T follicular helper cell (primary cell): Measurements from ENCODE around the gene CWC22.
"Not testable (repeated sequence)": the region's sequence is repeated elsewhere in the genome, so short reads cannot be mapped to it uniquely, and the experiment has no call there.

Experiments used
- DNase-seq: peaks from one replicate; pipeline ENCODE4 v3.0.0-alpha.2; 2020; ENCODE audit warnings: low read depth
- total RNA-seq, 2 experiments: gene quantifications; one replicate each; lab custom pipeline; 2026; lab: John Stamatoyannopoulos, UW

CWC22 gene
- total RNA-seq: 70.4 to 86.4 reads per million in 2 experiments

- peak; percentile 82 for DNase-seq
Measured at GRCh38 chr2:180006781-180007579, at the start of gene CWC22. Gene CWC22 (minus strand): TSS chr2:180007297. CDS start chr2:179993341, 13,956 bp downstream.

DNA sequence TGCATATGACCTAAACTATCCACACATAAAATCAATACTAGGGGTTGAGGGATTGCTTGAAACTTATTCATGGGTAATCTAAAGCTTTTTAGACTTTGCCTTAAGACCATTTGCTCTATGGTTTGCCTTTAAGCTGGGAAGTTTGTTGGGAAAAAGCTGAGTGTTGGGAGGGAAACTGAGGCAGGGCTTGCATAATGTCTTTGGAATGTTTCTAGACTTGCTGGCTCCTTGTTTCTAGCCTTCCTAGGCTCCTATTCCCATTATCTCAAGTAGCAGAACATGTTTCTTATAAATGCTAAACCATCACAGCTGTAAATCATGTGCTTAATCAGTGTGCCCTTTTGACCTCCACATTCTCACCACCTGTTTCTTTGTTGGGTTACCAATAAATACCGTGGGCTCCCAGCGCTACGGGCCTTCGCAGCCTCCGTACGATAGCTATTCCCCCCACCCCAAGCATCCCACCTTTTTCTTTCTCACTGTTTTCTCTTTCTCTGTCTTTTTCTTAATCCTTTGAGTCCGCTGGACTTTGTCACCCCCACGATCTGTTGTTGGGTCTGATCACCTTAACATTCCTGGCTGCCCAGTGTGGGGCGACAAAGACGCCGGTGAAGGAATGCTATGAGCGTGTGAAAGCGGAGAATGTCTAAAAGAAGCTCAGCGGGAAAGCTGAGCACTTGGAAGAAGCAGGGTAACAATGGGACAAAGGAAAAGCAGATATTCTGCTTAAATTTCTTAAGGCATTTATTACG, 49.4 kb upstream of the CWC22 start:
- DNase-seq: no peak

- not testable (repeated sequence) for DNase-seq
Measured at GRCh38 chr2:180054576-180054975, 47.5 kb upstream of the CWC22 start.

DNA sequence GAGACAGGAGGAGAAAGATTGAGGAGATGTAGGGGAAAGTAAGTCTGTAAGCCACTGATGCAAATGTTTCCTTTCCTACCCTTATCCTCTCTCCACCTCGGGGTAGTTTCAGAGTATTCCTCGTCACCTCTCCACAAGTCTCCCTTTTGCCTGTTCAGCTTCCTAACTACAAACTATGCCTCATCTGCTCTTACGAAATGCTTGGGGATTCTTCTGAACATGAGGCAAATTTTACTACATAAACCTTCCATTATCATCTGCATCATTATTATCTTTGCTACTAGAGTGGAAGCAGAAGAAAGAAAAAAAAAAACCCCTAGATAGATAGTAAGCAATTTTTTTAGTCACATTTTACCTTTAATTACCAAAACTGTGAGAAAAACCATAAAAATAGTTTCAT, 43.1 kb upstream of the CWC22 start:
- DNase-seq: no peak

DNA sequence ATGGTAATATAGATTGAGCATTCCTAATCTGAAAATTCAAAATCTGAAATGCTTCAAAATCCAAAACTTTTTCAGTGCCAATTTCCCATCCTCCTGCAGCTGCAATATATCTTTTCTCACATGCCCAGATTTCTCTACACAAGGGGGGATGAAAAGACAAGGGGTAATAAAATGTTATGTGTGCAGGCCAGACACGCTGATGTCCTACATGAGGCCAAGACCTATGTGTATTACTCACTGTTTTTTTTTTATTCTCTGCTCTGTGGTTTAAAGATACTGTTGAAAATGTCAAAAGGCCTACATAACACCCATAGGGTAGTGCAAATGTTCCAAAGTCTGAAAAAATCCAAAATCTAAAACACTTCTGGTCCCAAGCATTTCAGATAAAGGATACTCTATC, 41.2 kb upstream of the CWC22 start:
- DNase-seq: no peak

DNA sequence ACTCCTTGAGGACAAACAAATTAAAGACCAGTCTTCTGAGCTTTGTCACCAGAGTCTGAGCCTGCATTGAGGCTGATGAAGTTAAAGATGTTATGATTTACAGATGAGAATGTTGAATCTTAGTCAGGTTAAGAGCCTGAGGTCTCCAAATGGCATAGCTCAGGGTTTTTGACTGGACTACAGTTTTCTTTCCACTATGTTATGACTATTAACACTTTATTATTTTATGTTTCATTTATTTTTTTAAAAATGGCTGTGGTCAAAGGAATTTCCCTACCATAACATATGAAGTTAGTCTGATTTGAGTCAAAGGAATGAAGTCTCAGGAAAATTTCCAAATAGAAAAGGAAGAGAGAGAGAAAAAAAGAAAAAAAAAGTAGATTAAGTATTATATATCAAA, 39.7 kb upstream of the CWC22 start:
- DNase-seq: no peak

- DNase-seq: no peak
Measured at GRCh38 chr2:180046202-180046601, 39.1 kb upstream of the CWC22 start.

DNA sequence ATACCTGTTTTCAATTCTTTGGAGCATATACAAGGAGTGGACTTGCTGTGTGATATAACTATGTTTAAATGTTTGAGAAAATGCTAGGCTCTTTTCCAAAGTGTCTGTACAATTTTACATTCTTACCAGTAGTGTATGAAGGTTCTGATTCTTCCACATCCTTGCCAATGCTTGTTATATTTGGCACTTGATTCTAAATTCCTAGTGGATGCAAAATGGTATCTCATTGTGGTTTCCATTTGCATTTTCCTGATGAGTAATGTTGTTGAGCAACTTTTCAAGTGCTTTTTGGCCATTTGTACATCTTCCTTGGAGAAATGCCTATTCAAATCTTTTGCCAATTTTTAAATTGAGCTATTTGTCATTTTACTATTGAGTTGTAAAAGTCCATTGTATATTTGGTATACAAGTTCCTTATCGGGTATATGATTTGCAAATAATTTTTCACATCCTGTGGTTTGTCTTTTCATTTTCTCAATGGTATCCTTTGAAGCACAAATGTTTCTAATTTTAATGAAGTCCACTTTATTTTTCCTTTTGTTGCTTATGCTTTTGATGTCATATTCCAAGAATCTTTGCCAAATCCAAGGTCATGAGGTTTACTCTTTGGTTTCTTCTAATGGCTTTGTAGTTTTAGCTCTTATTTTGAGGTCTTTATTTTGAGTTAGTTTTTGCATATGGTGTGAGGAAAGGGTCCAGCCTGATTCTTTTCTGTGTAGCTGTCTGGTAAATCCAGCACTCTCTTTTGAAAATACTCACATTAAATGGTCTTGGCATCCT, 33.2 kb upstream of the CWC22 start:
- DNase-seq: no peak

DNA sequence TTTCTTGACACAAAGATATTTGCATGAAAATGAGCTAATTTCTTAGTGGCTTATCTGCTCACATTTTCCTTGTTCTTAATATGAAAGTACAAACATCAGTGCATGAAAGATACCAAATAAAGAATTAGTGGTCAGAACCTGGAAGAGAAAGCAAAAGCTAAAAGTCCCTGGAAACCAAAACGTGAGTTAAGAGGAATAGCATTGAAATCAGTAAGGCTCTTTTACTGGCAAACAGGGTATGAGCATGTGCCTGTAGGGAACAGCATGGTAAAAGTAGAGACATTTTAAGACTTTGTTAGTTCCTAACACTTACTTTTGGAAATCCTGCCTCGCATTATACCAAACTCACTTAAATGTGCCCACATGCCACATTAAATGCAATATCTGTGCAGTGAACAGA, 31.9 kb upstream of the CWC22 start:
- DNase-seq: no peak

GRCh38 chr2:180033993-180034894, 27.1 kb upstream of the CWC22 start:
- no peak for DNase-seq

DNA sequence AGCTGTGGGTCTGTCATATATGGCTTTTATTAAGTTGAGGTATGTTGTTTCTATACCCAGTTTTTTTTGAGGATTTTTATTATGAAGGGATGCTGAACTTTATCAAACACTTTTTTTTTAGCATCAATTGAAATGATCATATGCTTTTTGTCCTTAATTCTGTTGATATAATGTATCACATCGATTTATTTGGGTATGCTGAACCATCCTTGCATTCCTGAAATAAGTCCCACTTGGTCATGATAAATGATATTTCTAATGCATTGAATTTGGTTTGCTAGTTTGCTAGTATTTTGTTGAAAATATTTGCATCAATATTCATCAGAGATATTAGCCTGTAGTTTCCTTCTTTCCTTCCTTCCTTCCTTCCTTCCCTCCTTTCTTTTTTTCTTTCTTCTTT, 22.5 kb upstream of the CWC22 start:
- no peak for DNase-seq

- no peak for DNase-seq
Measured at GRCh38 chr2:180021850-180022249, 14.8 kb upstream of the CWC22 start.

DNA sequence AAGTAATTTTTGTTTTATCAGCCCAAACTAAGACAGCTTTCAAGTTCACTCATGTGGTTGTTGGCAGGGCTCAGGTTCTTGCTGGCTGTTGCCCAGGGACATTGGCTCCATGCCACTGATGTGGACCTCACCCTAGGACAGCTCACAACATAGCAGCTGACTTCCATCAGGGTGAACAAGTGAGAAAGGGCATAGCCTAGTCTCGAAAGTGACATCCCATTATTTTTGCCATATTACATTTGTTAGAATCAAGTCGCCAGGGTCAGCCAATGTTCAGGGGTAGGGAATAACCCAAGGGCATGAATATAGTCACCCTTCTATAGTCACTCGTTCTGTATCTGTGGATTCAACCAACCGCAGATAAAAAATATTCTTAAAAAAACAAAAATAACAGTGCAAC, 10.7 kb upstream of the CWC22 start:
- DNase-seq: no peak

GRCh38 chr2:180016937-180017336, 9.8 kb upstream of the CWC22 start:
- no peak for DNase-seq

DNA sequence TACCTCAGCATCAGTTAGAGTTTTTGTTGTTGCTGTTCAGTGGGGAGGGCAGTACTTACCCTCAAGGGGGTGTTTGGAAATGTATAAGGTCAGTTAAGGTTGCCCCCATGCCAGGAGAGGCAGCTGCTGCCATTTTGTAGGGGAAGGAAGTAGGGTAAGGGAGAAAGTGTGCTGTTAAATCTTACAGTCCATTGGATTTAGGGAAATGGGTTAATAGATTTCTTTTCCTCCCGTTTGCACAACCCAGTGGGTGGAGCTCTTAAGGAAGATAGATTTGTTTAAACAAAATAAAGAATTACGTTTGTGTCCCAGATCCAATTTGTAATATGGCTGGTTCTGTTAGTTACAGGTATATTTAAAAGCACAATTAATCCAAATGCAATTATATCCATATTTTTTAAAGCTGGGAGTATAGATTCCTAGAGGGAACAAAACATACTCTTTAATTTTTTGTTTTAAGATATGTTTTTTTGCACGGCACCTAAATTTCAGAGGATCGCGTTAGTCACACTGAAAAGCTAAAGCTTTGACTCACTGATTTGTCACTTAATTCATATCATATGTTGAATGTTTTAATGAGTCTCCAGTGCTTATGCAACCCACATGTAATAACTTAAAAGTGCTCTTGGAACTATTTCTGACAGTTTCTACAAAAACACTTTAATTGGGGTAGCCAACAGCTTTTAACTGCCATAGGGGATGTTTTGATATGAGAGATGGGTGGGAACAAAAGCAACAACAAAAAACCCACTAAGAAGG, 9.0 kb upstream of the CWC22 start:
- no peak for DNase-seq

- no peak for DNase-seq
Measured at GRCh38 chr2:180012523-180012922, 5.4 kb upstream of the CWC22 start.

DNA sequence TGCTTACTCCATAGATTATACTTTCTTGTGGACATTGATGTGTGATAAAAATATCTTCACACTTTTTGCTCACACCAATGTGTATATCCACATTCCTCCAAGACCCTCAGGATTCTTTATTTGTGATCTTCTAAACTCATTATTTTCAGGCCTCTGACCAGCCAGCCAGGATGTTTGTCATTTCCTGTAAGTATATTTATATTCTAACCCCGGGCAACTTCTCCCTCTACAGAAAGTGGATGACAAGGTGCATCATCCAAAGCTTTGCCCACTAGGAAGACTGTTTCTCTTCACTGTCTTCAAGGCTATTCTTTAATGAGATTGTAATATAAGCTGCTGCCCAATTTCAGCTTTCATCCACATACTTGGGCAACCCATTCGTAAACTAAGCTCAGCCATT, 3.6 kb upstream of the CWC22 start:
- no peak for DNase-seq

- DNase-seq: no peak
Measured at GRCh38 chr2:180006231-180006630, 866 bp downstream of the CWC22 start.

DNA sequence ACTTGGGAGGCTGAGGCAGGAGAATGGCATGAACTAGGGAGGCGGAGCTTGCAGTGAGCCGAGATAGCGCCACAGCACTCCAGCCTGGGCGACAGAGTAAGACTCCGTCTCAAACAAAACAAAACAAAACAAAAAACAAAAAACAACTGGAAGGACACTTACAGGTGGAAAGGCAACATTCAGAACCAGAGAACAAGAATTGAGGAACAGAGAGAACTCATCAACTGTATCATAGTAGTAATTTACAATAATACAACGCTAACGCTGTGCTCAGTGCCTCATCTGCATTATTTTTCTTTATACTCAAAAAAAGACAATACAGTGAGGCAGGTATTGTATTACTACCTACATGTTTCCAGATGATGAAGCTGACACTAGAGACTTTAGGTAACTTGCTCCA, 1.6 kb downstream of the CWC22 start:
- DNase-seq: not testable (repeated sequence)

- no peak for DNase-seq
Measured at GRCh38 chr2:180004731-180005130, 2.4 kb downstream of the CWC22 start.

- no peak for DNase-seq
Measured at GRCh38 chr2:180003559-180003958, 3.5 kb downstream of the CWC22 start.
